Bronchial epithelial cell (primary cell): ENCODE results near the gene SUGCT. TPM values are rescaled to one million over a fixed set of nuclear protein-coding genes. Genes with fewer than 3 reads are reported as not detected.

Experiments
- DNase-seq: peaks from one replicate; pipeline ENCODE4 v3.0.0-alpha.2; 2010; ENCODE audit warnings: low read depth
- FAIRE-seq: peaks from 2 replicates; lab custom pipeline; 2011; peaks lifted over from hg19 to GRCh38; lab: Jason Lieb, UNC
- H3K27me3 ChIP-seq: 2 replicates; pipeline ENCODE4 v1.5.1; 2011; ENCODE audit warnings: low read length; ENCODE audit not compliant: control insufficient read depth, insufficient read depth
- H3K36me3 ChIP-seq: 2 replicates; pipeline ENCODE4 v1.5.1; 2011; ENCODE audit warnings: low read length; ENCODE audit not compliant: control insufficient read depth, insufficient read depth
- H3K4me3 ChIP-seq: 2 replicates; pipeline ENCODE4 v1.5.1; 2011; ENCODE audit warnings: mild to moderate bottlenecking, low read depth, low read length, control low read depth
- CTCF ChIP-seq: IDR thresholded peaks from 2 replicates; pipeline ENCODE4 v1.5.1; 2011; ENCODE audit warnings: mild to moderate bottlenecking, moderate library complexity, low read length, control low read depth, inconsistent platforms; ENCODE audit not compliant: insufficient read depth, severe bottlenecking
- total RNA-seq: library from RNA; depleted of rRNA; stranded (reverse); fragments of >200 nt; gene quantifications from 2 replicates; pipeline ENCODE4 v1.2.1, GENCODE V29; 2014

Gene SUGCT
- total RNA-seq, 1 donor from 2014 or later = 7.4 TPM

DNA sequence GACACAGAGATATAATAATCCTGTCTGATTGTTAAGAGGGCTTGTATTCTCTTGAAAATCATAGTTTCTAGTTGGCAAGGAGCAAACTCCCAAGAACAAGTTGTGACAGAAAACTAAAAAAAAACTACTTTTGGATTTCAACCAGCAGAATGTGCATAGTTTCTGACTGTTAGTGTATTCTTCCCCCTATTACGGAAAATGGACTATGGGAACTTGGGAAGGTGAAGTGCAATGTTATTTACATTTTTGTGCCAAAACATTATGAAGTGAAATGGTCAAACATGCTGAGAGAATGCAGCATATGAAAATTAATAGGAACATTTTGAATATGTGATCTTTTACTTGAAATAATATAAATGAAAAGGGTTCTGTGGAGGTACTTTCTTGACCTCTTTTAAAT is 660.8 kb downstream of the SUGCT start:
- no peak for DNase-seq
- TF ChIP-seq CTCF = no peak
- H3K36me3 ChIP-seq = no peaks in the 10 kb centered on the region
- no peak overlapping the region for H3K4me3 ChIP-seq
- H3K27me3 ChIP-seq = no peaks in the 10 kb centered on the region
- FAIRE-seq = no peak

GRCh38 chr7:40796723-40797122 is 661.9 kb downstream of the SUGCT start:
- DNase-seq = no peak
- Histone ChIP-seq H3K4me3 (no peak overlapping the region), H3K36me3 (no peaks in the 10 kb centered on the region), H3K27me3 (no peaks in the 10 kb centered on the region)
- no peak for FAIRE-seq
- TF ChIP-seq CTCF = no peak

- DNase-seq (no peak), FAIRE-seq (no peak)
- no peaks in the 10 kb centered on the region for H3K27me3 ChIP-seq
- TF ChIP-seq CTCF = no peak
- no peak overlapping the region for H3K4me3 ChIP-seq
- no peaks in the 10 kb centered on the region for H3K36me3 ChIP-seq
These were observed 663.8 kb downstream of the SUGCT start for GRCh38 chr7:40798613-40799012.

GRCh38 chr7:40799493-40800403 is 664.9 kb downstream of the SUGCT start:
- FAIRE-seq (no peak), DNase-seq (no peak)
- Histone ChIP-seq H3K27me3 (no peaks in the 10 kb centered on the region), H3K36me3 (no peaks in the 10 kb centered on the region), H3K4me3 (no peak overlapping the region)
- TF ChIP-seq CTCF = no peak

DNA sequence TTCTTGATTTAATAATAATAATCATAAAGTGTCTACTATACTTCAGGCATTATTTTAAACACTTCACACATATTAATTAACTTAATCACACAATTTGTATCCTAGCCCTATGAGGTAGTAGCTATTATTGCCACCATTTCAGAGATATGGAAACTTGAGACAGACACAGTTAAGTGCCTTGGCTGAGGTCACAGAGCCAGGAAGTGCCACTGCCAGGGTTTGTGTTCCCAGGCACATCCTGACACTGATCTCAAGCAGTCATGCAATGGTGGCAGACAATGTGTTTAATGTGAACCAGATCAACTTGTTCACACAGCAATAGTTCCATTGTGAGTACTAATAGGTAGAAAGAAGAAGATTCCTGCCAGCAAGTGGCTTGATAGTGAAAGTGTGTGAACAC is 666.0 kb downstream of the SUGCT start:
- no peak for TF ChIP-seq CTCF
- Histone ChIP-seq H3K27me3 (no peaks in the 10 kb centered on the region), H3K36me3 (no peaks in the 10 kb centered on the region), H3K4me3 (no peak overlapping the region)
- no peak for FAIRE-seq
- DNase-seq = no peak

DNA sequence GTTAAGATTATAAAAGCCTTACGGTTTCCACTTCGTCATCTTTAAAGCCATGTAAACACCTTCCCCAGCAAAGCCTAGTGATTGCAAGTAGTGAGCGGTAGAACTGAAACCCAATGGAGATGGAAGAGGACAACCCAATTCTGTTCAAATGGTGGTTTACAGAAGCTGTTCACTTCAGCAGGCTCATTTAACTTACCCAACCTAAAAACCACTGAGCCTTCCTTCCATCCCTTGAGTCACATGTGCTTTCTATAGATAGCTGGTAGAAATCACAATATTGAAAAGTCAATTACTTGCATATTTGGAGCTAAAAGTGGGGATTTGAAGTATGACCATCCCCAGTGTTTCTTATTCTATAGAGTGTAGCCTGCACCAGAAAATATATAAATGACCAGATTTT is 667.7 kb downstream of the SUGCT start:
- FAIRE-seq (no peak), DNase-seq (no peak)
- TF ChIP-seq CTCF = no peak
- no peak overlapping the region for H3K4me3 ChIP-seq
- H3K27me3 ChIP-seq = no peaks in the 10 kb centered on the region
- no peaks in the 10 kb centered on the region for H3K36me3 ChIP-seq
